ENCODE results near the gene RBSN.

DNA sequence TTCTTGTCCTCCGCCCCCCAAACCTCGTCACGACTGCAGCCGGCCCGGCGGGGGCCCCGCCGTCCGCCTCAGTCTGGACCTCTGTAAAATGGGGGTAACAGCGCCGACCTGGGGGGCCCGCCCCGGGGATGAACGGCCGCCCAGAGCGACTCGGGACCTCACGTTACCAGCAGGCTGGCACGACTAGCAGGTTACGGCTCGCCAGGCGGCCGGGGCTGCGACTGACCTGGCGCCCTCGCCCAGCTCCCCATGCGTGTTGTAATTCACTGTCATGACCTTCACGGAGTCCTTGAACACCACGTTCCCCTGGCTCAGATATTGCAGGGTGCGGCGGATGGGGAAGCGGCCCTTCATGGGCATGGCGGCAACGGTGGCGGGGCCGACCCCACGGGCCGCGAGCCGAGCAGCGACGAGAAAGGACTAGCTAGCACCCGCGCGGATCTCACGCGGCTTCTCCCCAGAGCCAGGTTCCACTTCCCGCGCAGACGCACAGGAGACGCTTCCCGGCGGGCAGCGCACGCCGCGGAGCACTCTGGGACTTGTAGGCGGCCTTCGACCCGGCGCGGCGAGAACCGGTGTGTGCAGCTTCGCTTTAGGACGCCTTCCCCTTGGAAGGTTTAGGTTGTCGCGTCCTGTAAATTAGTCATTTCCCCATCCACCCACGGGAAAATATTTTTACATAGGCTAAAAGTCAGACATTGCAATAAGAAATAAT, 34.0 kb downstream of the RBSN start, which contains the start of gene MRPS25:
- TF ChIP-seq, protein P1, sequence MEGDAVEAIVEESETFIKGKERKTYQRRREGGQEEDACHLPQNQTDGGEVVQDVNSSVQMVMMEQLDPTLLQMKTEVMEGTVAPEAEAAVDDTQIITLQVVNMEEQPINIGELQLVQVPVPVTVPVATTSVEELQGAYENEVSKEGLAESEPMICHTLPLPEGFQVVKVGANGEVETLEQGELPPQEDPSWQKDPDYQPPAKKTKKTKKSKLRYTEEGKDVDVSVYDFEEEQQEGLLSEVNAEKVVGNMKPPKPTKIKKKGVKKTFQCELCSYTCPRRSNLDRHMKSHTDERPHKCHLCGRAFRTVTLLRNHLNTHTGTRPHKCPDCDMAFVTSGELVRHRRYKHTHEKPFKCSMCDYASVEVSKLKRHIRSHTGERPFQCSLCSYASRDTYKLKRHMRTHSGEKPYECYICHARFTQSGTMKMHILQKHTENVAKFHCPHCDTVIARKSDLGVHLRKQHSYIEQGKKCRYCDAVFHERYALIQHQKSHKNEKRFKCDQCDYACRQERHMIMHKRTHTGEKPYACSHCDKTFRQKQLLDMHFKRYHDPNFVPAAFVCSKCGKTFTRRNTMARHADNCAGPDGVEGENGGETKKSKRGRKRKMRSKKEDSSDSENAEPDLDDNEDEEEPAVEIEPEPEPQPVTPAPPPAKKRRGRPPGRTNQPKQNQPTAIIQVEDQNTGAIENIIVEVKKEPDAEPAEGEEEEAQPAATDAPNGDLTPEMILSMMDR (conservative IDR thresholded peaks at IDR 0.05): no peak
- peak; percentile 68; the same call in 1 of the 2 replicates for TF ChIP-seq ZFX (IDR thresholded peaks at IDR 0.05)
